Transverse colon (tissue), 4 donors: Measurements from ENCODE around the gene NME9. TPM values are rescaled to one million over a fixed set of nuclear protein-coding genes. Genes with fewer than 3 reads are reported as not detected.
"Not testable (repeated sequence)": the region's sequence is repeated elsewhere in the genome, so short reads cannot be mapped to it uniquely, and the experiment has no call there.

Experiments
- DNase-seq: peaks from one replicate; pipeline ENCODE4 v3.0.0-alpha.2; 2019
- H3K27ac ChIP-seq, 4 donors: fragments of 200-600 bp; sonication (generic); 2 replicates each; pipeline ENCODE4 v1.5.1; 2016 to 2018; ENCODE audit warnings: inconsistent platforms in 4 of 4
- H3K27me3 ChIP-seq: fragments of 200-600 bp; sonication (generic); 2 replicates; pipeline ENCODE4 v1.5.1; 2017; ENCODE audit warnings: inconsistent platforms
- H3K36me3 ChIP-seq, 4 donors: fragments of 200-600 bp; sonication (generic); 2 replicates each; pipeline ENCODE4 v1.5.1; 2017 to 2019; ENCODE audit warnings: inconsistent platforms in 4 of 4
- H3K4me1 ChIP-seq, 4 donors: fragments of 200-600 bp; sonication (generic); 2 replicates each; pipeline ENCODE4 v1.5.1; 2017 to 2020; ENCODE audit warnings: inconsistent platforms in 4 of 4
- H3K4me3 ChIP-seq, 4 donors: fragments of 200-600 bp; sonication (generic); 1 replicate in 1 of 4; 2 replicates in 3 of 4; pipeline versions ENCODE4 v1.5.1 to v1.6.1; 2017 to 2019; ENCODE audit warnings: inconsistent platforms in 4 of 4
- H3K9me3 ChIP-seq, 2 donors: fragments of 200-600 bp; sonication (generic); 2 replicates each; pipeline ENCODE4 v1.5.1; 2017 to 2019; ENCODE audit warnings: inconsistent platforms in 2 of 2
- EP300 ChIP-seq: sonication (generic); formaldehyde crosslinking; IDR thresholded peaks from one replicate; pipeline ENCODE4 v1.6.1; 2017; ENCODE audit warnings: antibody characterized with exemption, low read depth
- POLR2A ChIP-seq: fragments of 450-650 bp; IDR thresholded peaks from one replicate; pipeline ENCODE4 v1.6.1; 2016; ENCODE audit warnings: antibody characterized with exemption, mild to moderate bottlenecking, moderate library complexity
- POLR2AphosphoS5 ChIP-seq, 3 donors: sonication (generic); formaldehyde crosslinking; IDR thresholded peaks; one replicate each; pipeline ENCODE4 v1.6.1; 2016; ENCODE audit warnings: antibody characterized with exemption in 3 of 3
- WGBS, 2 donors: methylation state at CpG; one replicate each; pipeline ENCODE4 v1.1.5; 2018; ENCODE audit warnings: low coverage in 1 of 2; 5-methylcytosine and 5-hydroxymethylcytosine counted together
- in situ Hi-C, 4 donors: fragments of 200-750 bp; cut with MboI; loops; one replicate each; pipeline versions ENCODE4 v1.15.0 to v1.15.1; 2017; ENCODE audit warnings: low sequenced_read_pairs in 3 of 4, low pct_ligation_motif_present in 1 of 4, low pct_unique_long_range_greater_than_20kb in 1 of 4
- intact Hi-C: fragments of 100-400 bp; cut with DNase I; formaldehyde crosslinking; loops from one replicate; pipeline ENCODE4 v1.15.1; 2023; ENCODE audit warnings: low total_unique reads
- total RNA-seq, 4 donors: library from RNA; depleted of rRNA; stranded (reverse); fragments of >200 nt; gene quantifications; one replicate each; pipeline ENCODE4 v1.1.0, GENCODE V29; 2016
- TF ChIP-seq, protein P1 (sequence below), 5 experiments: fragments of 200-600 bp in 3 of 5; fragments of 450-650 bp in 2 of 5; sonication (generic) in 3 of 5; IDR thresholded peaks; 1 replicate in 2 of 5; 2 replicates in 3 of 5; pipeline ENCODE4 v1.5.1; 2016 to 2017; ENCODE audit warnings: antibody characterized with exemption in 5 of 5, inconsistent platforms in 3 of 5, mild to moderate bottlenecking in 2 of 5, moderate library complexity in 1 of 5

NME9 gene, protein sequence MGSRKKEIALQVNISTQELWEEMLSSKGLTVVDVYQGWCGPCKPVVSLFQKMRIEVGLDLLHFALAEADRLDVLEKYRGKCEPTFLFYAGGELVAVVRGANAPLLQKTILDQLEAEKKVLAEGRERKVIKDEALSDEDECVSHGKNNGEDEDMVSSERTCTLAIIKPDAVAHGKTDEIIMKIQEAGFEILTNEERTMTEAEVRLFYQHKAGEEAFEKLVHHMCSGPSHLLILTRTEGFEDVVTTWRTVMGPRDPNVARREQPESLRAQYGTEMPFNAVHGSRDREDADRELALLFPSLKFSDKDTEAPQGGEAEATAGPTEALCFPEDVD
- total RNA-seq = not detected

- Histone ChIP-seq H3K9me3 (no peaks in the 10 kb centered on the region), H3K4me1 (peaks cover 0 to 13% (median 8%) of the 10 kb centered on the region in 4 donors), H3K27ac (peak within 1 kb of the TSS; percentile 36 to 59 (median 50)), H3K27me3 (no peaks in the 10 kb centered on the region), H3K36me3 (no peaks in the 10 kb centered on the region), H3K4me3 (peak within 1 kb of the TSS; percentile 41 to 87 (median 50))
- in situ Hi-C loops (no loop called here), intact Hi-C loops (no loop called here)
- no peak for TF ChIP-seq POLR2A
- TF ChIP-seq, protein P1, sequence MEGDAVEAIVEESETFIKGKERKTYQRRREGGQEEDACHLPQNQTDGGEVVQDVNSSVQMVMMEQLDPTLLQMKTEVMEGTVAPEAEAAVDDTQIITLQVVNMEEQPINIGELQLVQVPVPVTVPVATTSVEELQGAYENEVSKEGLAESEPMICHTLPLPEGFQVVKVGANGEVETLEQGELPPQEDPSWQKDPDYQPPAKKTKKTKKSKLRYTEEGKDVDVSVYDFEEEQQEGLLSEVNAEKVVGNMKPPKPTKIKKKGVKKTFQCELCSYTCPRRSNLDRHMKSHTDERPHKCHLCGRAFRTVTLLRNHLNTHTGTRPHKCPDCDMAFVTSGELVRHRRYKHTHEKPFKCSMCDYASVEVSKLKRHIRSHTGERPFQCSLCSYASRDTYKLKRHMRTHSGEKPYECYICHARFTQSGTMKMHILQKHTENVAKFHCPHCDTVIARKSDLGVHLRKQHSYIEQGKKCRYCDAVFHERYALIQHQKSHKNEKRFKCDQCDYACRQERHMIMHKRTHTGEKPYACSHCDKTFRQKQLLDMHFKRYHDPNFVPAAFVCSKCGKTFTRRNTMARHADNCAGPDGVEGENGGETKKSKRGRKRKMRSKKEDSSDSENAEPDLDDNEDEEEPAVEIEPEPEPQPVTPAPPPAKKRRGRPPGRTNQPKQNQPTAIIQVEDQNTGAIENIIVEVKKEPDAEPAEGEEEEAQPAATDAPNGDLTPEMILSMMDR (IDR thresholded peaks at IDR 0.05) = peak; percentile 44 to 58 (median 50)
- TF ChIP-seq EP300 = no peak
- TF ChIP-seq POLR2AphosphoS5 (IDR thresholded peaks at IDR 0.05) = peak in 1 of 3 donors; percentile 23
- DNase-seq = peak; percentile 86
- WGBS, 2 donors = 0 to 1% methylated on average over 5 to 33 of the region's 62 CpGs
These were observed at the start of gene NME9 for GRCh38 chr3:138329127-138329983. Gene NME9, minus strand, starts transcription at chr3:138329851. Its CDS starts 516 bp downstream, at chr3:138329335.

DNA sequence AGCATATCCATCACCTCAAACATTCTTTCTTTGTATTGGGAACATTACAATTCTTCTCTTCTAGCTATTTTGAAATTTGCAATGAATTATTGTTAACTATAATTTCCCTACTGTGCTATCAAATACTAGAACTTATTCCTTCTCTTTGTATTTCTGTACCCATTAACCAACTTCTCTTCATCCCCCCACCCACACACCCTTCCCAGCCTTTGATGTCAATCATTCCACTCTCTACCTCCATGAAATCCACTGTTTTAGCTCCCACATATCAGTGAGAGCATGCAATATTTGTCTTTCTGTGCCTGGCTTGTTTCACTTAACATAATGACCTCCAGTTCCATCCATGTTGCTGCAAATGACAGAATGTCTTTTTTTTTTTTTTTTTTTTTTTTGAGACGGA lies 49.3 kb upstream of the NME9 start:
- Histone ChIP-seq H3K27me3 (no peaks in the 10 kb centered on the region), H3K27ac (no peak overlapping the region), H3K36me3 (no peaks in the 10 kb centered on the region), H3K9me3 (no peaks in the 10 kb centered on the region), H3K4me1 (peaks cover 11 to 20% (median 15%) of the 10 kb centered on the region in 4 donors), H3K4me3 (no peak overlapping the region)
- no peak for TF ChIP-seq POLR2A
- no peak for TF ChIP-seq EP300
- TF ChIP-seq, protein P1 (IDR thresholded peaks at IDR 0.05) = no peak
- no peak for TF ChIP-seq POLR2AphosphoS5 (IDR thresholded peaks at IDR 0.05)
- 95% methylated on average over 1 of the region's 1 CpG; no CpG with 5 or more reads in 1 of the 2 donors for WGBS, 2 donors
- intact Hi-C loops (no loop called here), in situ Hi-C loops (no loop called here)
- DNase-seq = no peak

DNA sequence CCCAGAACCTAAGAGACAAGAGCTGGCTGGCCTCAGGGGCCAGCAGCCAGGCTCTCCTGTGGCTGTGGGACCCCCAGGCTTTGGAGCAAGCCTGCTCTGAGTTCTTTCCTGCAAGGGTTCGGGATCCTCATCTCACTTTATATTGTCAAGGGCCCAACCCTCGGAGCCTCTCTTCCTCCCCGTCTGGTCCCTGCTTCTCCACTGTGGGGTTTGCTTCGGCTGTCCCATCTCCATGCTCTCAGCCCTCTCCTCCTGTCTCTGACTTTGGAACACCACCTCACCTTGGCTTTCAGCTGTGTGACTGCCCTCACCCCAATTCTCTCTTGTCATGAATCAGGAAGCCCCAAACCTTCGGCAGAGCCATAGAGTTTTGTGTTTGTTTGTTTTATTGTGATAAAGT lies 48.7 kb upstream of the NME9 start:
- DNase-seq = no peak
- Histone ChIP-seq H3K9me3 (no peaks in the 10 kb centered on the region), H3K4me1 (peaks cover 11 to 20% (median 15%) of the 10 kb centered on the region in 4 donors), H3K27me3 (no peaks in the 10 kb centered on the region), H3K27ac (no peak overlapping the region), H3K36me3 (no peaks in the 10 kb centered on the region), H3K4me3 (no peak overlapping the region)
- in situ Hi-C loops = no loop called here
- no peak for TF ChIP-seq EP300
- TF ChIP-seq, protein P1 (IDR thresholded peaks at IDR 0.05) = no peak
- no peak for TF ChIP-seq POLR2AphosphoS5 (IDR thresholded peaks at IDR 0.05)
- no peak for TF ChIP-seq POLR2A
- intact Hi-C loops = no loop called here
- 52 to 85% methylated on average over 2 to 5 of the region's 5 CpGs for WGBS, 2 donors

GRCh38 chr3:138377804-138378203 lies 48.2 kb upstream of the NME9 start:
- Histone ChIP-seq H3K36me3 (no peaks in the 10 kb centered on the region), H3K27ac (no peak overlapping the region), H3K27me3 (no peaks in the 10 kb centered on the region), H3K9me3 (no peaks in the 10 kb centered on the region), H3K4me3 (no peak overlapping the region), H3K4me1 (peaks cover 11 to 19% (median 15%) of the 10 kb centered on the region in 4 donors)
- in situ Hi-C loops (no loop called here), intact Hi-C loops (no loop called here)
- 87 to 89% methylated on average over 3 to 5 of the region's 5 CpGs for WGBS, 2 donors
- TF ChIP-seq, protein P1 (IDR thresholded peaks at IDR 0.05) = no peak
- TF ChIP-seq EP300 = no peak
- no peak for TF ChIP-seq POLR2A
- TF ChIP-seq POLR2AphosphoS5 (IDR thresholded peaks at IDR 0.05) = no peak
- DNase-seq = no peak

GRCh38 chr3:138377212-138377611 lies 47.6 kb upstream of the NME9 start:
- H3K27me3 ChIP-seq, in situ Hi-C loops, H3K27ac ChIP-seq, DNase-seq, H3K9me3 ChIP-seq, H3K36me3 ChIP-seq, intact Hi-C loops, H3K4me3 ChIP-seq: not testable (repeated sequence)
- peaks cover 8 to 13% (median 9%) of the 10 kb centered on the region in 4 donors for H3K4me1 ChIP-seq
- 89 to 92% methylated on average over 5 to 11 of the region's 11 CpGs for WGBS, 2 donors
